ENCODE results near the gene SPATS2. TPM values are rescaled to one million over a fixed set of nuclear protein-coding genes. Genes with fewer than 3 reads are reported as not detected.

SPATS2 gene
- total and polyA plus RNA-seq, 2 donors (not counting 1 experiment from before 2014, with no cell fraction given), result 22.1 to 43.6 TPM

DNA sequence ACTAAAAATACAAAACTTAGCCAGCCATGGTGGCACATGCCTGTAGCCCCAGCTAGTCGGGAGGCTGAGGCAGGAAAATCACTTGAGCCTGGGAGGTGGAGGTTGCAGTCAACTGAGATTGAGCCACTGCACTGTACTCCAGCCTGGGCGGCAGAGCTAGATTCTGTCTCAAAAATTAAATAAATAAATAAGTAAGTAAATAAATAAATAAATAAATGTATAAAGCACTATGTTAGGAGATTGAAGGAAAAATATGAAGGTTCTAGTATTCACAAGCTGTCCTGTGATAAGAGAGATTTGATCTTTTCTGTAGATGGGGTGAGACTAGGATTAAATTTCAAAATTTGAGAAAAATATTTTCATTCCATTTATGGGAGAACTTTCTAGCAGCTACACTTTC is 14.9 kb upstream of the SPATS2 start:
- H2AFZ ChIP-seq (ENCODE audit: low read length), result no peak overlapping the region
- H3K36me3 ChIP-seq (ENCODE audit: control insufficient read depth, insufficient read depth, low read length), result no peaks in the 10 kb centered on the region
- no peak overlapping the region for H3K4me2 ChIP-seq (ENCODE audit: extremely low read depth, insufficient read depth, low read length)
- no peaks in the 10 kb centered on the region for H4K20me1 ChIP-seq (ENCODE audit: control insufficient read depth, extremely low read depth, insufficient read depth, low read length)
- H3K9ac ChIP-seq (ENCODE audit: insufficient read depth, low read length), result no peak overlapping the region
- no peaks in the 10 kb centered on the region for H3K9me3 ChIP-seq (ENCODE audit: control insufficient read depth, insufficient read depth, low read depth, low read length)
- no peaks in the 10 kb centered on the region for H3K79me2 ChIP-seq (ENCODE audit: control insufficient read depth, insufficient read depth, low read length)
- H3K27me3 ChIP-seq (ENCODE audit: control insufficient read depth, insufficient read depth, low read length), result no peaks in the 10 kb centered on the region
- no peak overlapping the region for H3K4me3 ChIP-seq (replicated peaks in 1 of 4; ENCODE audit: control extremely low read depth in 1 of 4, insufficient read depth in 1 of 4, low read depth in 3 of 4, low read length in 4 of 4)
- peaks cover 5% of the 10 kb centered on the region for H3K4me1 ChIP-seq (ENCODE audit: control insufficient read depth, extremely low read depth, insufficient read depth, low read length)
- H3K27ac ChIP-seq (ENCODE audit: insufficient read depth, low read length), result no peak overlapping the region
- no peak for TF ChIP-seq CTCF (conservative IDR thresholded peaks at IDR 0.05 in 1 of 2, IDR thresholded peaks at IDR 0.05 in 1 of 2; ENCODE audit: low read depth in 1 of 2, low read length in 2 of 2)
- no peak for TF ChIP-seq EZH2 (IDR thresholded peaks at IDR 0.05; ENCODE audit: low read length, missing control alignments)
- no peak for DNase-seq (ENCODE audit: low read depth in 2 of 2)

- Histone ChIP-seq H3K27me3 (ENCODE audit: control insufficient read depth, insufficient read depth, low read length) (no peaks in the 10 kb centered on the region), H3K79me2 (ENCODE audit: control insufficient read depth, insufficient read depth, low read length) (no peaks in the 10 kb centered on the region), H3K4me3 (replicated peaks in 1 of 4; ENCODE audit: control extremely low read depth in 1 of 4, insufficient read depth in 1 of 4, low read depth in 3 of 4, low read length in 4 of 4) (no peak overlapping the region), H3K9me3 (ENCODE audit: control insufficient read depth, insufficient read depth, low read depth, low read length) (no peaks in the 10 kb centered on the region), H3K4me2 (ENCODE audit: extremely low read depth, insufficient read depth, low read length) (no peak overlapping the region), H2AFZ (ENCODE audit: low read length) (no peak overlapping the region), H3K36me3 (ENCODE audit: control insufficient read depth, insufficient read depth, low read length) (no peaks in the 10 kb centered on the region), H3K27ac (ENCODE audit: insufficient read depth, low read length) (no peak overlapping the region), H3K4me1 (ENCODE audit: control insufficient read depth, extremely low read depth, insufficient read depth, low read length) (no peaks in the 10 kb centered on the region), H3K9ac (ENCODE audit: insufficient read depth, low read length) (no peak overlapping the region), H4K20me1 (ENCODE audit: control insufficient read depth, extremely low read depth, insufficient read depth, low read length) (no peaks in the 10 kb centered on the region)
- TF ChIP-seq CTCF (conservative IDR thresholded peaks at IDR 0.05 in 1 of 2, IDR thresholded peaks at IDR 0.05 in 1 of 2; ENCODE audit: low read depth in 1 of 2, low read length in 2 of 2), result no peak
- TF ChIP-seq EZH2 (IDR thresholded peaks at IDR 0.05; ENCODE audit: low read length, missing control alignments), result no peak
- DNase-seq (ENCODE audit: low read depth in 2 of 2), result no peak
Measured at GRCh38 chr12:49355913-49356312, 11.3 kb upstream of the SPATS2 start.

- H3K27me3 ChIP-seq (ENCODE audit: control insufficient read depth, insufficient read depth, low read length), result no peaks in the 10 kb centered on the region
- H3K27ac ChIP-seq (ENCODE audit: insufficient read depth, low read length), result no peak overlapping the region
- no peak overlapping the region for H3K4me3 ChIP-seq (replicated peaks in 1 of 4; ENCODE audit: control extremely low read depth in 1 of 4, insufficient read depth in 1 of 4, low read depth in 3 of 4, low read length in 4 of 4)
- no peaks in the 10 kb centered on the region for H4K20me1 ChIP-seq (ENCODE audit: control insufficient read depth, extremely low read depth, insufficient read depth, low read length)
- no peak overlapping the region for H2AFZ ChIP-seq (ENCODE audit: low read length)
- no peaks in the 10 kb centered on the region for H3K79me2 ChIP-seq (ENCODE audit: control insufficient read depth, insufficient read depth, low read length)
- H3K4me1 ChIP-seq (ENCODE audit: control insufficient read depth, extremely low read depth, insufficient read depth, low read length), result no peaks in the 10 kb centered on the region
- no peaks in the 10 kb centered on the region for H3K9me3 ChIP-seq (ENCODE audit: control insufficient read depth, insufficient read depth, low read depth, low read length)
- TF ChIP-seq EZH2 (IDR thresholded peaks at IDR 0.05; ENCODE audit: low read length, missing control alignments) (no peak), CTCF (conservative IDR thresholded peaks at IDR 0.05 in 1 of 2, IDR thresholded peaks at IDR 0.05 in 1 of 2; ENCODE audit: low read depth in 1 of 2, low read length in 2 of 2) (peak; percentile 20 to 56)
- no peak overlapping the region for H3K4me2 ChIP-seq (ENCODE audit: extremely low read depth, insufficient read depth, low read length)
- H3K9ac ChIP-seq (ENCODE audit: insufficient read depth, low read length), result no peak overlapping the region
- H3K36me3 ChIP-seq (ENCODE audit: control insufficient read depth, insufficient read depth, low read length), result no peaks in the 10 kb centered on the region
- peak; percentile 51 to 81 for DNase-seq (ENCODE audit: low read depth in 2 of 2)
Measured at GRCh38 chr12:49357103-49357678, 10.1 kb upstream of the SPATS2 start.
